HEK293T (cell line): ENCODE data around the gene MC1R.
"Not testable (repeated sequence)": the region's sequence is repeated elsewhere in the genome, so short reads cannot be mapped to it uniquely, and the experiment has no call there.

Source experiments
- CTCF ChIA-PET: fragments of 350-600 bp; formaldehyde crosslinking; extraction: SDS; loops from one replicate; lab custom pipeline; 2021; ENCODE audit warnings: antibody characterized with exemption, inconsistent platforms; lab: Yijun Ruan, JAX
- POLR2A ChIA-PET: fragments of 350-600 bp; formaldehyde crosslinking; extraction: SDS; loops from one replicate; lab custom pipeline; 2020; ENCODE audit warnings: antibody characterized with exemption, inconsistent platforms; lab: Yijun Ruan, JAX
- DNase-seq: peaks from one replicate; pipeline ENCODE4 v3.0.0; 2012; ENCODE audit warnings: mixed read lengths; ENCODE audit errors: extremely low spot score
- ARNT ChIP-seq: fragments of 450-650 bp; IDR thresholded peaks from 2 replicates; pipeline ENCODE4 v1.6.1; 2017; ENCODE audit warnings: mild to moderate bottlenecking
- BHLHE40 ChIP-seq: fragments of 450-650 bp; IDR thresholded peaks from 2 replicates; pipeline ENCODE4 v1.6.1; 2016; ENCODE audit warnings: mild to moderate bottlenecking, moderate library complexity, borderline replicate concordance
- CTBP1 ChIP-seq: fragments of 450-650 bp; IDR thresholded peaks from 2 replicates; pipeline ENCODE4 v1.6.1; 2016; ENCODE audit warnings: borderline replicate concordance
- ELF4 ChIP-seq: fragments of 450-650 bp; IDR thresholded peaks from 2 replicates; pipeline ENCODE4 v1.6.1; 2017; ENCODE audit warnings: antibody characterized with exemption
- FOXA1 ChIP-seq: fragments of 450-650 bp; IDR thresholded peaks from 2 replicates; pipeline ENCODE4 v1.6.1; 2016; ENCODE audit warnings: mild to moderate bottlenecking
- FOXK2 ChIP-seq: fragments of 450-650 bp; IDR thresholded peaks from 2 replicates; pipeline ENCODE4 v1.6.1; 2016; ENCODE audit warnings: mild to moderate bottlenecking
- FOXM1 ChIP-seq: fragments of 450-650 bp; IDR thresholded peaks from 2 replicates; pipeline ENCODE4 v1.6.1; 2017; ENCODE audit warnings: mild to moderate bottlenecking, borderline replicate concordance
- HDGF ChIP-seq: fragments of 450-650 bp; IDR thresholded peaks from 2 replicates; pipeline ENCODE4 v1.6.1; 2017; ENCODE audit warnings: antibody characterized with exemption, borderline replicate concordance
- L3MBTL2 ChIP-seq: fragments of 450-650 bp; conservative IDR thresholded peaks from 2 replicates; pipeline ENCODE4 v1.6.1; 2016; ENCODE audit warnings: mild to moderate bottlenecking
- LEF1 ChIP-seq: fragments of 450-650 bp; IDR thresholded peaks from 2 replicates; pipeline ENCODE4 v1.6.1; 2017; ENCODE audit warnings: mild to moderate bottlenecking, borderline replicate concordance
- NFRKB ChIP-seq: fragments of 450-650 bp; IDR thresholded peaks from 2 replicates; pipeline ENCODE4 v1.6.1; 2016; ENCODE audit warnings: mild to moderate bottlenecking, moderate library complexity
- PKNOX1 ChIP-seq: fragments of 450-650 bp; IDR thresholded peaks from 2 replicates; pipeline ENCODE4 v1.6.1; 2016
- SP1 ChIP-seq: fragments of 450-650 bp; IDR thresholded peaks from 2 replicates; pipeline ENCODE4 v1.6.1; 2017
- SUZ12 ChIP-seq: fragments of 450-650 bp; IDR thresholded peaks from 2 replicates; pipeline ENCODE4 v1.6.1; 2016; ENCODE audit warnings: mild to moderate bottlenecking
- TARDBP ChIP-seq: fragments of 450-650 bp; IDR thresholded peaks from 2 replicates; pipeline ENCODE4 v1.6.1; 2016
- ZNF384 ChIP-seq: fragments of 450-650 bp; IDR thresholded peaks from 2 replicates; pipeline ENCODE4 v1.6.1; 2016

The MC1R gene

GRCh38 chr16:89962754-89963498 lies 44.3 kb downstream of the MC1R start:
- no peak for DNase-seq
- TF ChIP-seq FOXK2: no peak
- no peak for TF ChIP-seq FOXM1
- no peak for TF ChIP-seq L3MBTL2
- TF ChIP-seq ARNT: no peak
- no peak for TF ChIP-seq SP1
- no peak for TF ChIP-seq SUZ12
- no peak for TF ChIP-seq BHLHE40
- TF ChIP-seq HDGF: no peak
- TF ChIP-seq ELF4: no peak
- POLR2A ChIA-PET: interaction anchor here (1.0 kb wide), 1 partner anchor 13 kb away, joined by 3 read pairs; no protein-coding TSS in a partner anchor
- CTCF ChIA-PET: no interaction called here

- DNase-seq: no peak
- ChIA-PET POLR2A (interaction anchor here (1.2 to 2.4 kb wide), 2 partner anchors 9 to 42 kb away, joined by 7 read pairs; no protein-coding TSS in a partner anchor), CTCF (no interaction called here)
- no peak for TF ChIP-seq NFRKB
- TF ChIP-seq ELF4: no peak
- TF ChIP-seq FOXA1: no peak
- TF ChIP-seq HDGF: no peak
- TF ChIP-seq ARNT: no peak
- no peak for TF ChIP-seq L3MBTL2
- TF ChIP-seq PKNOX1: no peak
- TF ChIP-seq SP1: no peak
- TF ChIP-seq ZNF384: no peak
These were observed 45.5 kb downstream of the MC1R start for GRCh38 chr16:89964201-89964600.

- no peak for TF ChIP-seq SUZ12
- ChIA-PET POLR2A (interaction anchor here (1.0 to 2.4 kb wide), 3 partner anchors 9 to 55 kb away, joined by 3 to 7 read pairs (median 3); no protein-coding TSS in a partner anchor), CTCF (no interaction called here)
- no peak for DNase-seq
These were observed 47.0 kb downstream of the MC1R start for GRCh38 chr16:89965447-89966225.

- ChIA-PET POLR2A (interaction anchor here (1.0 to 2.4 kb wide), 2 partner anchors 8 to 45 kb away, joined by 3 to 7 read pairs; no protein-coding TSS in a partner anchor), CTCF (no interaction called here)
- no peak for DNase-seq
These were observed 48.1 kb downstream of the MC1R start for GRCh38 chr16:89966756-89967155.

GRCh38 chr16:89967436-89967835 lies 48.8 kb downstream of the MC1R start:
- POLR2A ChIA-PET, DNase-seq, CTCF ChIA-PET: not testable (repeated sequence)

More at GRCh38 chr16:89966756-89967155, 48.1 kb downstream of the MC1R start:
- TF ChIP-seq PKNOX1: no peak
- TF ChIP-seq LEF1: no peak
- no peak for TF ChIP-seq SP1
- TF ChIP-seq CTBP1: no peak
- no peak for TF ChIP-seq ELF4
- no peak for TF ChIP-seq L3MBTL2
- no peak for TF ChIP-seq ARNT
- no peak for TF ChIP-seq TARDBP
- TF ChIP-seq NFRKB: no peak
- no peak for TF ChIP-seq SUZ12
- no peak for TF ChIP-seq BHLHE40
- TF ChIP-seq FOXK2: no peak
- no peak for TF ChIP-seq HDGF
- no peak for TF ChIP-seq FOXA1
- TF ChIP-seq FOXM1: no peak
- no peak for TF ChIP-seq ZNF384

- POLR2A ChIA-PET, CTCF ChIA-PET, DNase-seq: not testable (repeated sequence)
These were observed 49.4 kb downstream of the MC1R start for GRCh38 chr16:89968074-89968473.

- TF ChIP-seq ZNF384 (no peak), BHLHE40 (no peak), FOXM1 (no peak), TARDBP (no peak), CTBP1 (no peak), SP1 (no peak), HDGF (no peak), SUZ12 (no peak), ARNT (no peak), NFRKB (no peak), ELF4 (no peak), LEF1 (no peak), PKNOX1 (no peak), FOXK2 (no peak), L3MBTL2 (no peak)
- POLR2A ChIA-PET: interaction anchor here (0.8 to 1.0 kb wide), 2 partner anchors 12 to 15 kb away, joined by 3 to 4 read pairs; no protein-coding TSS in a partner anchor
- no peak for DNase-seq
- CTCF ChIA-PET: no interaction called here
These were observed 51.2 kb downstream of the MC1R start for GRCh38 chr16:89969741-89970410.
